ENCODE measurements around the gene NEK6.

DNA sequence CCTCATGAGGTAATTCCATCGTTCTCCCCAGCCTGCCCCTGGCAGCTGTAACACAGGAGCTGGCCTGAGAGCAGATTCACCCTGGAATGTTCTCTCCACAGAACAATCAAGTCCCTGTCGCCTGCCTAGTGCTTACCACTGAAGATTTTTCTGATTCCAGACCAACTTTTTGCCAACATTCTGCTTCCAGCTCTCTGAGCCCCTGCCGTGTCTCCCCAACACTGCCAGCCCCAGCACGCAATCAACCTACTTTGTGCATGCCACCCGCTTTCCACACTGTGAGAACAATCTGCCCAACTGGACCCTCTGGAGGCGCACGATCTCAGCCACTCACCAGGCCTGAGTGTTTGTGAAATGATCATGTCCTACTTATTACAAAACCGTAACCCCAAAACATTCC, 94.9 kb downstream of the NEK6 start:
- TF ChIP-seq, protein P1, sequence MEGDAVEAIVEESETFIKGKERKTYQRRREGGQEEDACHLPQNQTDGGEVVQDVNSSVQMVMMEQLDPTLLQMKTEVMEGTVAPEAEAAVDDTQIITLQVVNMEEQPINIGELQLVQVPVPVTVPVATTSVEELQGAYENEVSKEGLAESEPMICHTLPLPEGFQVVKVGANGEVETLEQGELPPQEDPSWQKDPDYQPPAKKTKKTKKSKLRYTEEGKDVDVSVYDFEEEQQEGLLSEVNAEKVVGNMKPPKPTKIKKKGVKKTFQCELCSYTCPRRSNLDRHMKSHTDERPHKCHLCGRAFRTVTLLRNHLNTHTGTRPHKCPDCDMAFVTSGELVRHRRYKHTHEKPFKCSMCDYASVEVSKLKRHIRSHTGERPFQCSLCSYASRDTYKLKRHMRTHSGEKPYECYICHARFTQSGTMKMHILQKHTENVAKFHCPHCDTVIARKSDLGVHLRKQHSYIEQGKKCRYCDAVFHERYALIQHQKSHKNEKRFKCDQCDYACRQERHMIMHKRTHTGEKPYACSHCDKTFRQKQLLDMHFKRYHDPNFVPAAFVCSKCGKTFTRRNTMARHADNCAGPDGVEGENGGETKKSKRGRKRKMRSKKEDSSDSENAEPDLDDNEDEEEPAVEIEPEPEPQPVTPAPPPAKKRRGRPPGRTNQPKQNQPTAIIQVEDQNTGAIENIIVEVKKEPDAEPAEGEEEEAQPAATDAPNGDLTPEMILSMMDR (IDR thresholded peaks at IDR 0.05; ENCODE audit: low read depth, low read length, poor library complexity, severe bottlenecking): no peak
- no peak for TF ChIP-seq EZH2phosphoT487 (IDR thresholded peaks at IDR 0.05; ENCODE audit: borderline replicate concordance, low read length)
